K562 treated with DMSO at 1 percent for 48 hours (cell line): ENCODE measurements around the gene FOXL2NB. TPM values are rescaled to one million over a fixed set of nuclear protein-coding genes. Genes with fewer than 3 reads are reported as not detected.

ENCODE experiments used
- total RNA-seq: library from RNA; unstranded; fragments of 300-600 nt; gene quantifications from 2 replicates; pipeline ENCODE4 v1.2.3, GENCODE V29; 2022; ENCODE audit warnings: low replicate concordance; ENCODE audit errors: extremely low read depth

FOXL2NB gene
- not detected in 2 replicates for total RNA-seq

DNA sequence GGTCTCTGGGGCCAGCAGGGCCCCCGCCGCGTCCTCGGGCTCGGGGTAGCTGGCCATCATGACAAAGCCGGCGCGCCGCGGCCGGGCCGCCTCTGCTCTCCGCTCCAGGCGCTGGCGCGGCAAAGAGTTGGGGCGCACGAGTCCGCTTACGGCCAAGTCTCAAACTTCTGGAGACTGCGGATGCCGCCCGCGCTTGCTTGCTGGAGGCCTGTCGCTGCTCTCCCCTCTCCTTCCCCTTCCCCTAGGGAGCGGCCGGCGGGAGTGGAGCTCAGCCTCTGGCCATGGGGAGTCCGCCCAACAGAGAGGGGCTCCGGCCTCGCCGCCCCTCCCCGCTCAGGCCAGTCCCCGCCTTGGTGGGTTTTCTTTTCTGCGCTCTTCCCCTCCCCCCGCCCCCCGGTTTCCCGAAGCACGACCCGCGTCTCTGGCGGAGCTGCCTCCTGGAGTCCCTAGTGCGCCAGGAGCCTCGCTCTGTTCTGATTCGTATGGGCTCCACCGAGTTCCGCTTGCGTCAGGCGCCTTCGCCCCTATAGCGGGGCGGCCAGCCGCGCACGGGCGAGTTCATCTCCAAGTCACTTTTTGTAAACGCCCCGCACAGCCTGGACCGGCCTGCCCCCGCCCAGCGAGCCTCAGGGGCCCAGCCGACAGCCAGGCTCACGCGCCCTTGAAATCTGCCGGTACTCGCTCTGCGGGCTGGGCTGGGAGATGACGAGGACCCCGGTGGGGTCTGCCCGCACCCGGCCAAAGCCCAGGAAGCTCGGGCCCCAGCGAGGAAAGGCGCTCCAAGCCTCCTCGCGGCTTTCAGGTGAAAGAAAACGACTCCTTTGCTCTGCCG, at the start of gene FOXL2NB, which contains the start of gene FOXL2:
FOXL2NB (plus strand) TSS at position 555 of the 832 bp plus-strand sequence; CDS start at position 703, 148 bp downstream.
FOXL2 (minus strand) TSS at position 475 of the 832 bp plus-strand sequence; CDS start at position 60, 415 bp downstream.

Other genes with a start within 250 kb of the FOXL2NB start
- gene PIK3CB, start 112.3 kb upstream of the FOXL2NB start, total RNA-seq, result not detected in 2 replicates
- not detected in 2 replicates for gene FOXL2, start 80 bp upstream of the FOXL2NB start, total RNA-seq
- gene PRR23A, start 59.1 kb downstream of the FOXL2NB start, total RNA-seq, result not detected in 2 replicates
- not detected in 2 replicates for gene PRR23B, start 73.7 kb downstream of the FOXL2NB start, total RNA-seq
- gene PRR23C, start 97.7 kb downstream of the FOXL2NB start, total RNA-seq, result not detected in 2 replicates